ENCODE results near the gene SHISA6.

SHISA6 gene

DNA sequence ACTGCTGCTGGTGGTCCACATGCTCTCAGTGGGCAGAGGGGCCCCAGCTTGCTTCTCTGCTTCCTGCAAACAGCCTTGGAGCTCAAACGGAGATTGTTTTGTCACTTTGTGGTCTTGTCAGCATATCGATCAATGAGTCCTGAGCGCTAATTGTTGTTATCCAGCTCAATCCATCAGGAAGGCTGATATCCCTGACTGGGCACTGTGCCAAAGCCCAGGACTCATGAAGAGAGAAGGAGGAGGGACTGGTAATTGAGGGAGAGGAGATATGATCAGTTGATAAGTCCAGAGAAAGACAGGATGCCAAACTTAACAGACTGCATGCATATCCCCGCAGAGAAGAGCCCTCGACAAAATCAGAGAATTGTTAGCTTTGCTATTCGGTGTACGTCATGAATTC, 298.6 kb downstream of the SHISA6 start:
- DNase-seq (ENCODE audit: low read depth), result no peak

DNA sequence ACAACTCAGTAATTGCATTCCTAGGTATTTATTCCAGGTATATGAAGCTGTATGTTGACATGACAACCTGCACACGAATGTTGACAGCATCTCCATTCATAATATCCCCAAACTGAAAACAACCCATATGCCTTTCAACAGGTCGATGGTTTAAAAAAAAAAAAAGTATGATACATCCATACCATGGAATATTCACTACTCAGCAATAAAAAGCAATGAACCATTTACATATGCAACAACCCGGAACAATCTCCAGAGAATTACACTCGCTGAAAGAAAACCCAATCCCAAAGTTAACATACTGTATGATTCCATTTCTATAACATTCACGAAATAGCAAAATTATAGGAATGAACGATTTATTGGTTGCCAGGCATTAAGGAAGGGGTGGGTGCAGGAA, 304.0 kb downstream of the SHISA6 start:
- no peak for DNase-seq (ENCODE audit: low read depth)

- no peak for DNase-seq (ENCODE audit: low read depth)
Observed at GRCh38 chr17:11545696-11546095, 304.7 kb downstream of the SHISA6 start.

DNA sequence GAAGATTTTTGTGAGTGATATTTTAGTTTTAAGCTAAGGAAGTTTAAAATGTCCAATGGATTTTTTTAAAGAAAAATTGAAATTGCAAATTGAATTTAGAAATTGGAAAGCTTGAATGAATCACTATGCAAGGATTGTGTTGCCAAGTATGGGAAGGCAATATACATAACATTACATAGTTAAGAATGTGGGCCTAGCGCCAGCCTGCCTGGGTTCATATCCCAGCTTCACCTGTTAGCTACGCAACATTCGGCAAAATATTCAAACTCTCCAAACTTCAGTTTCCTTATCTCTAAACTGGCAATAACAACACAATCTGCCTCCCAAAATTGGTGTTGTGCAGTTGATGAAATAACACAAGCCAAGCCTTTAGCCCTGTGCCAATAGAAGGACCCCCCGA, 306.8 kb downstream of the SHISA6 start:
- DNase-seq (ENCODE audit: low read depth), result no peak

DNA sequence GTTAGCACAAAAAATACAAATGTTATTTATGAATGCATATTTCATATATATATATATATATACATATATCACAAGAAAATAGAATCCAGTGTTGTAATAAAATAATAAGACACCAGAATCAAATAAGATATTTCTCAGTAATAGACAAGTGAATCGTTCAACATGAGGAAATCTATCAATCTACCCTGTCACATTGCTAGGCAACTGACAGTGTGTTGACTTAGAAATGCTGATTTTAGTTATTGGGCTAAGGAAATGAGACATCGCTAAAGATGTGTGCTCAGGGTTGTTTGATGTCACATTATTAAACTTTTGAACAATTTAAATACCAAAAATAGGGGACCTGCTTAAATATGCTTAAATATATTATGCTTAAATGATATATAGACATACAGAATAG, 307.4 kb downstream of the SHISA6 start:
- DNase-seq (ENCODE audit: low read depth), result no peak

GRCh38 chr17:11550431-11550830, 309.4 kb downstream of the SHISA6 start:
- DNase-seq (ENCODE audit: low read depth), result no peak

DNA sequence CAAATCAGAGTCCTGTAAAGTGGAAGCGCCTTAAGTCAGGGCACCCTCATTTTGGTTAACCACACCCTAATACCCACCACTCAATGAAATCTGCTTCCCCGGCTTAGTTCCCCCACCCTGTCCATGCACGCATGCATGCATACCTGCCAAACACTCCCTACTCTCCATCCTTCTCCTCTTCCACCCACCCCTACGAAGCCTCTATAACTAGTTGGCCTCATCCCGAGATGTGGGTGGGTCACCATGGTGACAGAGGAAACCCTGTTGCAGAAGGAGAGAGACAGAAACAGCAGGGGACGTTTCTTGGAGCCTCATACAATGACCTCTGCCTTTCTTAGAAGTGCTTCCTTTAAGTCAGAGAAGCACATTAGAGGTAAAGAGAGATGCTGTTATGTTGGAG, 310.4 kb downstream of the SHISA6 start:
- no peak for DNase-seq (ENCODE audit: low read depth)

GRCh38 chr17:11553135-11553534, 312.1 kb downstream of the SHISA6 start:
- DNase-seq (ENCODE audit: low read depth), result no peak

DNA sequence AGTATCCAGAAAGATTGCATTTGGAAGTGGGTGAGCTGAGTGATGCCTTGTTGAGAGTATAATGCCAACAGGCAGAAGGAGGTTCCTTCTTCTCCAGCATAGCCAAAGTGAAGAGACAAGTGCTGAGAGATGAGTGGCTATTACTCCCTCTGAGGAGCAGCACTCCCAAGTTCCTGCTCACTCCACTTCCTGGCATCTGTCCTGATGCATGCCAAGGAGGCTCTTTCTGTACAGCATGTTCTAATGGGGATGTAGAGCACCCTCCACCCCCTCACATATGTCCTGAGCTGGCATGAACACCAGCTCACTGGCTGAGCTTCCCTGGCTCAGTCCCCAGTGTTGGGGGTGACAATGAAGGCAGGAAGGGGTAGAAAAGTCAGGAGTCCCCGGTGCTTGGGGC, 313.0 kb downstream of the SHISA6 start:
- DNase-seq (ENCODE audit: low read depth), result no peak

DNA sequence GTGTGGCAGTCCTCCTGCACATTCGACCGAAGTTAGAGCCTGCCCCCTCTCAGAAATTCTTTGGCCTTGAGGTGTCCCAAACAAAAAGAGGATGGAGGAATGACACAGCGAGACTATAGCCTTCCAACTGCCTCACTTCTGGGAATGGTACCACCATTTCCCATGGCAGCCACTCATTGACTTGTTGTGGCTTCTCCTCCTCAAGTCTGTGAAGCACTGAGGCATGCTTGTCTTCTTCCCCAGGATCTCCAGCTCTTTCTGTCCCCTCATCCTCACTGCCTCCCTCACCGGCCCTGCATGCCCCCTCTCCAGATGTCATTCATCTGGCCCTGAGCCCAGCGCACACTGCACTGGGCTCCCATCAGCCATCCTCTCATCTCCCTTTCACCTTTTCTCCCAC, 313.5 kb downstream of the SHISA6 start:
- DNase-seq (ENCODE audit: low read depth), result no peak

- no peak for DNase-seq (ENCODE audit: low read depth)
Observed at GRCh38 chr17:11555530-11555929, 314.5 kb downstream of the SHISA6 start.

DNA sequence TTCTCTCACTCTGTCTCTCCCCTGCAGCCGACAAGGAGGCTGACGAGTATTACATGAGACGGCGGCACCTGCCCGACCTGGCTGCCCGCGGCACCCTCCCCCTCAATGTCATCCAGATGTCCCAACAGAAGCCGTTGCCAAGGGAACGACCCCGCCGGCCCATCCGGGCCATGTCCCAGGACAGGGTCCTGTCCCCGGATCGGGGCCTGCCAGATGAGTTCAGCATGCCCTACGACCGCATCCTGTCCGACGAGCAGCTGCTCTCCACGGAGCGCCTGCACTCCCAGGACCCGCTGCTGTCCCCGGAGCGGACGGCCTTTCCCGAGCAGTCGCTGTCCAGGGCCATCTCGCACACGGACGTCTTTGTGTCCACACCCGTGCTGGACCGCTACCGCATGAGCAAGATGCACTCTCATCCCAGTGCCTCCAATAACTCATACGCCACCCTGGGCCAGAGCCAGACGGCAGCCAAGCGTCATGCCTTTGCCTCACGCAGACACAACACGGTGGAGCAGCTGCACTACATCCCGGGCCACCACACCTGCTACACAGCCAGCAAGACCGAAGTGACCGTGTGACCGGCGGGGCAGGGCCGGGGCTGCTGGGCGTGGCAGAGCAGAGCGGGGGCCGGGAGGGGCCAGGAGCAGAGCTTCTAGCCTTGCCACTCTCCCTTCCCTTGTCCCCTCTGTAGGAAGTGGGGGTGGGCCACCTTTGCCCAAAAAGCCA, 316.9 kb downstream of the SHISA6 start:
- no peak for DNase-seq (ENCODE audit: low read depth)

DNA sequence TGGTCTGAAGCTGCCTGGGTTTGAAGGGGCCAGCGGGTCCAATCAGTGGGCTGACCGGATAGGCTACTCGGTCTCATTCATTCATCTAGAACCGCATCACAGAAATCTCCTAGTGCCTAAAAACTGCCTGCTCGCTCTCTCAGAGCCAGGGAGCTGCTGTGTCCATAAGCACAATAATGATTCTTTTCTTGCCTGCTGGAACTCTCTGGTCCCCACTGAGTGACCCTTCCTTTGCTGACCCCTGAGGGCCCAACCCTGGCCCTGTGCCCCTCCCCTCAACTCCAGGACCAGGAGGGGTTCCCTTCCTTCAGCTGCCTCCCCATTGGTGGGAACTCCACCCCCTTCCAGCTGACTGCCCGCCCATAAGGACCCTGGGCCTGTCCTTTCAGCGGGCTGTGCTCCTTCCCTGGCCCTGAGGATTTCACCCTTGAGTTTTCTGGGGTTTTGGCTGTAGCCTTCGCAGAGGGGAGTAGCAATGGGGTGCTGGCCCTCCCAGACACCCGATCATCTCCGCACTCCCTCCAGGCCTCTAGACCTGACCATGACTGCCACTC, 317.7 kb downstream of the SHISA6 start:
- DNase-seq (ENCODE audit: low read depth), result no peak

GRCh38 chr17:11559601-11560000, 318.6 kb downstream of the SHISA6 start:
- DNase-seq (ENCODE audit: low read depth), result no peak

- DNase-seq (ENCODE audit: low read depth), result no peak
Observed at GRCh38 chr17:11561281-11561680, 320.3 kb downstream of the SHISA6 start.

- no peak for DNase-seq (ENCODE audit: low read depth)
Observed at GRCh38 chr17:11561702-11562101, 320.7 kb downstream of the SHISA6 start.

GRCh38 chr17:11564589-11565380, 323.8 kb downstream of the SHISA6 start:
- DNase-seq (ENCODE audit: low read depth), result no peak

GRCh38 chr17:11565591-11565990, 324.6 kb downstream of the SHISA6 start:
- DNase-seq (ENCODE audit: low read depth), result no peak

GRCh38 chr17:11578998-11579397, 338.0 kb downstream of the SHISA6 start:
- no peak for DNase-seq (ENCODE audit: low read depth)

GRCh38 chr17:11580677-11581076, 339.7 kb downstream of the SHISA6 start:
- no peak for DNase-seq (ENCODE audit: low read depth)

DNA sequence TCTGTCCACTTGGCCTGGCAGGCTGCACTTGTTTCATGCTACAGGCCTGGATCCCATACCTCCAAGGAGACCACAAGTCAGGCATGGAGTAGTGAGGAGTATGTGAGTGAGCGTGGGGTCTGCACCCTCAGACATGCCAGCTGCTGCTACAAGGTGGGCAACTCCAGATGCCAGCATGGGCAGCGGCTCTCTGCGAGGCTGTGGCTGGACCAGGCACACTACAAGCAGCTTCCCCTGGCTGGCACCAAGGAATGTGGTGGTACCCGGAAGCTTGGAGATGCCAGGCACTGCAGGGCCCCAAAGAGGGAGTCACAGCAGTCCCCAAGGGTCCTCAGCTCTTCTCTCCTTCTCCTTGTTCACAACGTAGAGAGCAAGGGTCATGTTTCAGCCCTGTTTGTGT, 341.2 kb downstream of the SHISA6 start:
- DNase-seq (ENCODE audit: low read depth), result no peak

GRCh38 chr17:11583306-11583992, 342.4 kb downstream of the SHISA6 start:
- DNase-seq (ENCODE audit: low read depth), result no peak

DNA sequence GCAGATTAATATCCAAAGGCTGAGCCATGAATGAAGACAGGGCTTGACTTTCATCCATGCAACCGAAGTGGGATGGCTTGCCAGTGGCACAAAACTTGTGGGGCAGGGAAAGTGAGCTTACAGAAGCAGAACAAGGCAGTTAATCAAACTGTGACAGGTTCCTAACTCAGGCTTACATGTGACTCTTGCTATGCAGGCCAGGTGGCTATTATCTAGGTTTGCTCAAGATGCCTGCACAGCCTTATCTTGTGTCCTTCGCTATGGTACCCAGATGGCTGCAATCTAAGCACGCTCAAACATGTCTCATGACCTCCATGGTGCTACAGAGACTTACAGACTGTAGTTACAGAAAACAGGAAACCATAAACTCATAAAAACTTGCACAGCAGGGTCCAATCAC, 348.7 kb downstream of the SHISA6 start:
- DNase-seq (ENCODE audit: low read depth), result no peak
